Measurements from ENCODE around the gene CACNB2.

Gene CACNB2

GRCh38 chr10:18514537-18514936 is 374.3 kb downstream of the CACNB2 start:
- DNase-seq (ENCODE audit: low read depth): no peak

- DNase-seq (ENCODE audit: low read depth): no peak
Measured at GRCh38 chr10:18516851-18517250, 376.6 kb downstream of the CACNB2 start.

- peak; percentile 30 for DNase-seq (ENCODE audit: low read depth)
Measured at GRCh38 chr10:18523025-18523424, 382.8 kb downstream of the CACNB2 start.

GRCh38 chr10:18523858-18524257 is 383.6 kb downstream of the CACNB2 start:
- DNase-seq (ENCODE audit: low read depth): no peak

GRCh38 chr10:18527687-18528086 is 387.5 kb downstream of the CACNB2 start:
- DNase-seq (ENCODE audit: low read depth): no peak

- no peak for DNase-seq (ENCODE audit: low read depth)
Measured at GRCh38 chr10:18528292-18528691, 388.1 kb downstream of the CACNB2 start.

GRCh38 chr10:18532881-18533535 is 392.8 kb downstream of the CACNB2 start:
- no peak for DNase-seq (ENCODE audit: low read depth)

- no peak for DNase-seq (ENCODE audit: low read depth)
Measured at GRCh38 chr10:18533896-18534295, 393.7 kb downstream of the CACNB2 start.

- DNase-seq (ENCODE audit: low read depth): no peak
Measured at GRCh38 chr10:18539335-18539734, 399.1 kb downstream of the CACNB2 start.

- no peak for DNase-seq (ENCODE audit: low read depth)
Measured at GRCh38 chr10:18540195-18540594, 400.0 kb downstream of the CACNB2 start.

- peak; percentile 31 for DNase-seq (ENCODE audit: low read depth)
Measured at GRCh38 chr10:18542832-18543231, 402.6 kb downstream of the CACNB2 start.

GRCh38 chr10:18545621-18546305 is 405.5 kb downstream of the CACNB2 start:
- no peak for DNase-seq (ENCODE audit: low read depth)

- no peak for DNase-seq (ENCODE audit: low read depth)
Measured at GRCh38 chr10:18549105-18549504, 408.9 kb downstream of the CACNB2 start.

- DNase-seq (ENCODE audit: low read depth): no peak
Measured at GRCh38 chr10:18551473-18551872, 411.2 kb downstream of the CACNB2 start.

- DNase-seq (ENCODE audit: low read depth): no peak
Measured at GRCh38 chr10:18554479-18554878, 414.3 kb downstream of the CACNB2 start.

- no peak for DNase-seq (ENCODE audit: low read depth)
Measured at GRCh38 chr10:18556522-18557147, 416.4 kb downstream of the CACNB2 start.

- no peak for DNase-seq (ENCODE audit: low read depth)
Measured at GRCh38 chr10:18557960-18558359, 417.7 kb downstream of the CACNB2 start.

- no peak for DNase-seq (ENCODE audit: low read depth)
Measured at GRCh38 chr10:18561861-18562551, 421.8 kb downstream of the CACNB2 start.

- no peak for DNase-seq (ENCODE audit: low read depth)
Measured at GRCh38 chr10:18563003-18563726, 422.9 kb downstream of the CACNB2 start.

GRCh38 chr10:18565006-18565405 is 424.8 kb downstream of the CACNB2 start:
- no peak for DNase-seq (ENCODE audit: low read depth)

GRCh38 chr10:18566177-18566576 is 426.0 kb downstream of the CACNB2 start:
- DNase-seq (ENCODE audit: low read depth): no peak

- no peak for DNase-seq (ENCODE audit: low read depth)
Measured at GRCh38 chr10:18567343-18567856, 427.2 kb downstream of the CACNB2 start.

Data from fibroblast of gingiva (primary cell).